ENCODE measurements around the gene TPM4.

DNA sequence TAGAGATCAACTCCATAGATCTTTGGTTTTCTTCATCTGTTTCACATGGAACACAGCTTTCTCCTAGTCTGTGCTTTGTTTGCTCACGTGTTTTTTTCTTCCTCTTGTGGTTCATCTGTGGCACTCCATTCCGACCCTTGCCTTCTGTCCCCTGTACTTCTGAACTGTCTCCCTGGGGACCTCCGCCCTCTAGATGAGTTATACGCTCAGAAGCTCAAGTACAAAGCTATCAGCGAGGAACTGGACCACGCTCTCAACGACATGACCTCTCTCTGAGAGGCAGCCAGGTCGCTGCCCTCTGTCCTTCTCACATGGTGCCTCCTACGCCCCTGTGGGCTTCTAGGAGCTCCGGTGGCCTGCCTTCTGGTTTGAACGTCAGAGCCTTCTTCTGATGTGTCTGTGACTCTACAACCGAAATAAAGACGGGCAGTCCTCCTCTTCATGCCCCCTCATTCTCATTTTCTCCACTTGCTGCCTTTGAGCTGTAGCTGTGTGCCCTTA, 18.8 kb downstream of the TPM4 start:
- TF ChIP-seq SRSF1 (optimal IDR thresholded peaks at IDR 0.05; ENCODE audit: low read depth, low read length) (no peak), FOXK2 (IDR thresholded peaks at IDR 0.05) (no peak), ZNF691 (CRISPR knock-in tag; IDR thresholded peaks at IDR 0.05; ENCODE audit: borderline replicate concordance, low read depth) (no peak), PCBP1 (IDR thresholded peaks at IDR 0.05; ENCODE audit: borderline replicate concordance, low read depth, low read length) (no peak), SIN3A (IDR thresholded peaks at IDR 0.05; ENCODE audit: borderline replicate concordance, low read depth, low read length) (no peak), HDAC2 (CRISPR knock-in tag; IDR thresholded peaks at IDR 0.05) (0 out of 2 replicates have a peak, but pooled peaks have one; percentile 13), ZNF282 (IDR thresholded peaks at IDR 0.05; ENCODE audit: partially characterized antibody) (no peak), ZNF263 (CRISPR knock-in tag; IDR thresholded peaks at IDR 0.05) (no peak), ZBTB1 (CRISPR knock-in tag; IDR thresholded peaks at IDR 0.05; ENCODE audit: borderline replicate concordance) (no peak), SOX6 (IDR thresholded peaks at IDR 0.05) (no peak), SOX6 (CRISPR knock-in tag; IDR thresholded peaks at IDR 0.05) (0 out of 2 replicates have a peak, but pooled peaks have one; percentile 15), RBM22 (optimal IDR thresholded peaks at IDR 0.05; ENCODE audit: low read length) (no peak), ZNF20 (CRISPR knock-in tag; IDR thresholded peaks at IDR 0.05) (no peak)
- TF ChIP-seq, protein P1, sequence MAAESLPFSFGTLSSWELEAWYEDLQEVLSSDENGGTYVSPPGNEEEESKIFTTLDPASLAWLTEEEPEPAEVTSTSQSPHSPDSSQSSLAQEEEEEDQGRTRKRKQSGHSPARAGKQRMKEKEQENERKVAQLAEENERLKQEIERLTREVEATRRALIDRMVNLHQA (CRISPR knock-in tag; IDR thresholded peaks at IDR 0.05), result no peak
- TF ChIP-seq, protein P2, sequence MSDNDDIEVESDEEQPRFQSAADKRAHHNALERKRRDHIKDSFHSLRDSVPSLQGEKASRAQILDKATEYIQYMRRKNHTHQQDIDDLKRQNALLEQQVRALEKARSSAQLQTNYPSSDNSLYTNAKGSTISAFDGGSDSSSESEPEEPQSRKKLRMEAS (IDR thresholded peaks at IDR 0.05), result no peak

Measured in HepG2 (cell line).